Right atrium auricular region (tissue), 2 donors: Measurements from ENCODE around the gene SLC9A3. TPM values are rescaled to one million over a fixed set of nuclear protein-coding genes. Genes with fewer than 3 reads are reported as not detected.

ENCODE experiments used
- DNase-seq: peaks from one replicate; pipeline ENCODE4 v3.0.0-alpha.2; 2019; ENCODE audit warnings: low spot score
- H3K27ac ChIP-seq, 2 donors: fragments of 200-600 bp; sonication (generic); 1 replicate in 1 of 2; 2 replicates in 1 of 2; pipeline ENCODE4 v1.5.1; 2016 to 2019
- H3K27me3 ChIP-seq, 2 donors: fragments of 200-600 bp; sonication (generic); one replicate each; pipeline versions ENCODE4 v1.5.1 to v1.6.0; 2017 to 2019
- H3K36me3 ChIP-seq: fragments of 200-600 bp; sonication (generic); one replicate; pipeline ENCODE4 v1.5.1; 2016
- H3K4me1 ChIP-seq, 2 donors: fragments of 200-600 bp; sonication (generic); one replicate each; pipeline versions ENCODE4 v1.5.1 to v1.6.0; 2017 to 2019
- H3K4me3 ChIP-seq, 2 donors: fragments of 200-600 bp; sonication (generic); 1 replicate in 1 of 2; 2 replicates in 1 of 2; pipeline ENCODE4 v1.5.1; 2017 to 2019; ENCODE audit warnings: mild to moderate bottlenecking in 1 of 2, moderate library complexity in 1 of 2
- H3K9me3 ChIP-seq, 2 donors: fragments of 200-600 bp; sonication (generic); one replicate each; pipeline ENCODE4 v1.5.1; 2019
- CTCF ChIP-seq, 2 donors: fragments of 200-600 bp; sonication (generic); IDR thresholded peaks; one replicate each; pipeline ENCODE4 v1.5.1; 2019; ENCODE audit warnings: antibody characterized with exemption in 2 of 2
- total RNA-seq, 2 donors: library from RNA; depleted of rRNA; stranded (reverse); fragments of >200 nt; gene quantifications; one replicate each; pipeline ENCODE4 v1.1.0, GENCODE V29; 2016

The SLC9A3 gene
- total RNA-seq, 2 donors from 2014 or later = 1.8 to 2.3 TPM

GRCh38 chr5:568061-568781, 44.0 kb upstream of the SLC9A3 start:
- TF ChIP-seq CTCF (IDR thresholded peaks at IDR 0.05) = no peak
- H3K4me1 ChIP-seq = no peaks in the 10 kb centered on the region
- H3K27me3 ChIP-seq = peaks cover 0 to 5% of the 10 kb centered on the region in 2 donors

DNA sequence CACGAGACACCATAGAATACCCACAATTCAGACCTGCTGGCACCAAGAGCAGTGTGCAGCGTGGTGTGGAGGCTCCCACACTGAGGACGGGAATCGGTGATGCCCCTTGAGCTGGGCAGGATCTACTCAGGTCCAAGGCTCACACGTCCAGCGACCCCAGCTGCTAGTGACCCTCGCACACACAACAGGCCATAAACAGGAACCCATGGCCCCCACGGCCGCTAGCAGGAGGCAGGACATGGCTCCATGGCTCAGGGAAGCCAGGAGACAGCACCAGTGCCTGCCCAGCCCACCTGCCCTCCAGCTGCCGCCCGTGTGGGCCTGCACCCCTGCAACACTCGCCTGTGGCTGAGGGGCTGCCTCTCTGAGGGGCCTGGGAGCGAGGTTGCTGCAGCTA, 43.4 kb upstream of the SLC9A3 start:
- Histone ChIP-seq H3K27ac (no peak overlapping the region), H3K36me3 (no peaks in the 10 kb centered on the region), H3K9me3 (peaks cover 0 to 5% of the 10 kb centered on the region in 2 donors), H3K4me1 (no peaks in the 10 kb centered on the region), H3K4me3 (no peak overlapping the region), H3K27me3 (peaks cover 0 to 5% of the 10 kb centered on the region in 2 donors)
- no peak for TF ChIP-seq CTCF (IDR thresholded peaks at IDR 0.05)
- DNase-seq = no peak

More at GRCh38 chr5:568061-568781, 44.0 kb upstream of the SLC9A3 start:
- Histone ChIP-seq H3K4me3 (no peak overlapping the region), H3K27ac (no peak overlapping the region), H3K36me3 (no peaks in the 10 kb centered on the region), H3K9me3 (peaks cover 0 to 5% of the 10 kb centered on the region in 2 donors)
- no peak for DNase-seq

DNA sequence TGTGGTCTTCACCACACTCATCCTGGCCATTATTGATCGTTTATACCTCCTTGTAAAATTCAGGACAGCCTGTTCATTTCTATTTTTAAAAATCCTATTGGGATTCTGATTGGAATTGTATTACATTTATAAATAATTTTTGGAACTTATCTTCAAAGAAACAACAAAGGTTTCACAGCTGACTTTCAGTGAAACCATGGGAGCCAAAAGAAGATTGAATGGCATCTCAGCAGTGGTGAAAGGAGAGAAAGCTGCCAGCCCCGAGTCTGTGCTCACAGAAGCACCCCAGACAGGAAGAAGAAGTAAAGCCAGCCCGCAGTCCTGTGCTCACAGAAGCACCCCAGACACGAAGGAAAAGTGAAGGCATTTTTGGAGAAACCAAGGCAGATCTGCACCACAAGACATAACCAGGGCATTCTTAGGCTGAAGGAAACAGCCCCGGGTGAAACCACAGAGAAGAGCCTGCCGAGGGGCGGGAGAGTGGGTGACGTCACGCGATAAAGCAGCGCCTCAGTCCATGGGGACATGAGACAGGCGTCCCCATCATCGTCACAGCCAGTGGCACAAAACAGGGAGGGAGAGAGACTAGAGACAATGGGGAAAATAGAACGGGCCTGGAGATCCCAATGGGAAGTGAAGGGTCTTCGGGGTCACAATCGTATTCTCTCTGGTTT, 42.5 kb upstream of the SLC9A3 start:
- Histone ChIP-seq H3K4me3 (no peak overlapping the region), H3K36me3 (no peaks in the 10 kb centered on the region), H3K9me3 (peaks cover 0 to 5% of the 10 kb centered on the region in 2 donors), H3K27ac (no peak overlapping the region), H3K4me1 (no peaks in the 10 kb centered on the region), H3K27me3 (peaks cover 0 to 5% of the 10 kb centered on the region in 2 donors)
- no peak for TF ChIP-seq CTCF (IDR thresholded peaks at IDR 0.05)
- DNase-seq = no peak

- H3K36me3 ChIP-seq = no peaks in the 10 kb centered on the region
- H3K4me3 ChIP-seq = no peak overlapping the region
- peaks cover 0 to 5% of the 10 kb centered on the region in 2 donors for H3K9me3 ChIP-seq
- TF ChIP-seq CTCF (IDR thresholded peaks at IDR 0.05) = no peak
- peaks cover 0 to 9% of the 10 kb centered on the region in 2 donors for H3K27me3 ChIP-seq
- H3K4me1 ChIP-seq = no peaks in the 10 kb centered on the region
- no peak overlapping the region for H3K27ac ChIP-seq
- no peak for DNase-seq
These were observed 41.7 kb upstream of the SLC9A3 start for GRCh38 chr5:565782-566440.

DNA sequence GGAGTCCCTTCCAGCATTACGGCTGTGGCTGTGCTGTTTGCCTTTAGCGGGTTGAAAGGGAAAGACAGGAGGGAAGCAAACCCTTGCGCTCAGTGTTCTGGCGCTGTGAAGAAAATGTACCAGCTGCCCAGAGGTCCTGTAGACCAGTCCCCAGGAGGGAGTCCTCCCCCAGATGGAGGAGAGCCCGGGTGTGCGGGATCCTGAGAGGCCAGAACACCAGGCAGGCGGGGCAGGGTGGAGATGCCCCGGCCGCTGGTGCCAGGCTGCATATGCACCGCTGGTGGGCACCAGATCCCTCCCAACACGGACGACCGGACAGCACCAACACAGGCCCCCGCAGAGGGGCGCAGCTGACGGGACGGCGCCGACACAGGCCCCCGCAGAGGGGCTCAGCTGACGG, 37.2 kb upstream of the SLC9A3 start:
- no peaks in the 10 kb centered on the region for H3K36me3 ChIP-seq
- peaks cover 0 to 9% of the 10 kb centered on the region in 2 donors for H3K27me3 ChIP-seq
- H3K27ac ChIP-seq = no peak overlapping the region
- H3K4me1 ChIP-seq = no peaks in the 10 kb centered on the region
- H3K4me3 ChIP-seq = no peak overlapping the region
- DNase-seq = no peak
- no peak for TF ChIP-seq CTCF (IDR thresholded peaks at IDR 0.05)
- H3K9me3 ChIP-seq = peaks cover 0 to under 1% of the 10 kb centered on the region in 2 donors
